Liver (tissue), 9 donors: Measurements from ENCODE around the gene EHF. TPM values are rescaled to one million over a fixed set of nuclear protein-coding genes. Genes with fewer than 3 reads are reported as not detected.

Source experiments
- DNase-seq: peaks from one replicate; pipeline ENCODE4 v3.0.0-alpha.2; 2017; ENCODE audit warnings: low spot score
- H3K27ac ChIP-seq, 2 donors: one replicate each; pipeline ENCODE4 v1.7.0; 2013; ENCODE audit warnings: inconsistent platforms in 2 of 2, low read length in 2 of 2, control low read depth in 1 of 2, low read depth in 1 of 2, mild to moderate bottlenecking in 1 of 2
- H3K27me3 ChIP-seq, 4 donors: one replicate each; pipeline versions ENCODE4 v1.6.1 to v1.7.0; 2013; ENCODE audit warnings: low read length in 3 of 4, inconsistent platforms in 1 of 4, mild to moderate bottlenecking in 1 of 4, moderate library complexity in 1 of 4; ENCODE audit not compliant: control insufficient read depth in 4 of 4, insufficient read depth in 4 of 4
- H3K36me3 ChIP-seq, 4 donors: one replicate each; pipeline versions ENCODE4 v1.6.1 to v1.7.0; 2013; ENCODE audit warnings: low read length in 3 of 4, mild to moderate bottlenecking in 3 of 4, low read depth in 1 of 4, moderate library complexity in 1 of 4; ENCODE audit not compliant: control insufficient read depth in 4 of 4, insufficient read depth in 3 of 4
- H3K4me1 ChIP-seq, 4 donors: one replicate each; pipeline versions ENCODE4 v1.6.1 to v1.7.0; 2013; ENCODE audit warnings: low read length in 3 of 4, mild to moderate bottlenecking in 3 of 4, moderate library complexity in 1 of 4; ENCODE audit not compliant: control insufficient read depth in 4 of 4, insufficient read depth in 4 of 4
- H3K4me3 ChIP-seq, 3 donors: one replicate each; pipeline versions ENCODE4 v1.6.1 to v1.7.0; 2013; ENCODE audit warnings: low read length in 3 of 3, control low read depth in 1 of 3, low read depth in 1 of 3, mild to moderate bottlenecking in 1 of 3
- H3K9ac ChIP-seq, 2 donors: one replicate each; pipeline ENCODE4 v1.7.0; 2013; ENCODE audit warnings: low read length in 2 of 2, mild to moderate bottlenecking in 2 of 2, moderate library complexity in 2 of 2, control low read depth in 1 of 2, low read depth in 1 of 2
- H3K9me3 ChIP-seq, 4 donors: one replicate each; pipeline versions ENCODE4 v1.6.1 to v1.7.0; 2013; ENCODE audit warnings: low read length in 3 of 4; ENCODE audit not compliant: control insufficient read depth in 4 of 4
- CTCF ChIP-seq: fragments of 150-350 bp; IDR thresholded peaks from 2 replicates; pipeline ENCODE4 v1.5.1; 2017; ENCODE audit warnings: improper control_type of control experiment, low read depth, low read length; ENCODE audit not compliant: missing input control
- FOXA1 ChIP-seq: IDR thresholded peaks from 2 replicates; pipeline ENCODE4 v1.6.1; 2016; ENCODE audit warnings: antibody characterized with exemption
- FOXA2 ChIP-seq: IDR thresholded peaks from 2 replicates; pipeline ENCODE4 v1.6.1; 2016; ENCODE audit warnings: antibody characterized with exemption
- GABPA ChIP-seq, 2 donors: IDR thresholded peaks in 1 of 2; conservative IDR thresholded peaks in 1 of 2; 2 replicates each; pipeline ENCODE4 v1.6.1; 2016; ENCODE audit warnings: antibody characterized with exemption in 2 of 2, mild to moderate bottlenecking in 1 of 2, moderate library complexity in 1 of 2
- HNF4A ChIP-seq, 2 donors: conservative IDR thresholded peaks; 2 replicates each; pipeline ENCODE4 v1.6.1; 2016; ENCODE audit warnings: antibody characterized with exemption in 2 of 2, mild to moderate bottlenecking in 2 of 2
- HNF4G ChIP-seq: IDR thresholded peaks from 2 replicates; pipeline ENCODE4 v1.6.1; 2016; ENCODE audit warnings: antibody characterized with exemption
- JUND ChIP-seq, 2 donors: IDR thresholded peaks; 2 replicates each; pipeline ENCODE4 v1.6.1; 2016; ENCODE audit warnings: antibody characterized with exemption in 2 of 2
- MAX ChIP-seq: IDR thresholded peaks from 2 replicates; pipeline ENCODE4 v1.6.1; 2016; ENCODE audit warnings: antibody characterized with exemption
- NR2F2 ChIP-seq: IDR thresholded peaks from 2 replicates; pipeline ENCODE4 v1.6.1; 2016; ENCODE audit warnings: antibody characterized with exemption
- RAD21 ChIP-seq, 2 donors: IDR thresholded peaks; 2 replicates each; pipeline ENCODE4 v1.6.1; 2016; ENCODE audit warnings: antibody characterized with exemption in 2 of 2, mild to moderate bottlenecking in 2 of 2
- REST ChIP-seq: IDR thresholded peaks from 2 replicates; pipeline ENCODE4 v1.6.1; 2016; ENCODE audit warnings: antibody characterized with exemption, mild to moderate bottlenecking
- RXRA ChIP-seq, 2 donors: IDR thresholded peaks; 2 replicates each; pipeline ENCODE4 v1.6.1; 2017 to 2018; ENCODE audit warnings: antibody characterized with exemption in 2 of 2, mild to moderate bottlenecking in 1 of 2
- SP1 ChIP-seq: IDR thresholded peaks from 2 replicates; pipeline ENCODE4 v1.6.1; 2018; ENCODE audit warnings: antibody characterized with exemption, mild to moderate bottlenecking
- TAF1 ChIP-seq: conservative IDR thresholded peaks from 2 replicates; pipeline ENCODE4 v1.6.1; 2016; ENCODE audit warnings: antibody characterized with exemption, mild to moderate bottlenecking
- YY1 ChIP-seq: IDR thresholded peaks from 2 replicates; pipeline ENCODE4 v1.6.1; 2016; ENCODE audit warnings: antibody characterized with exemption, mild to moderate bottlenecking
- WGBS: extraction: QIAGEN DNeasy Blood & Tissue Kit; methylation state at CpG from one replicate; pipeline ENCODE4 v1.1.7; 2013; 5-methylcytosine and 5-hydroxymethylcytosine counted together
- polyA plus RNA-seq, 2 donors: library from polyadenylated mRNA; stranded (reverse) in 1 of 2; unstranded in 1 of 2; fragments of 200-250 nt in 1 of 2; fragments of >200 nt in 1 of 2; fragmentation: Nextera tagmentation in 1 of 2; extraction: Ambion mirVana in 1 of 2; gene quantifications; one replicate each; pipeline versions ENCODE4 v1.2.1 to v1.2.3, GENCODE V29; 2013 to 2015
- total RNA-seq, 2 donors: library from RNA; depleted of rRNA; stranded (reverse); fragments of >200 nt; gene quantifications; one replicate each; pipeline ENCODE4 v1.2.3, GENCODE V29; 2014
- TF ChIP-seq, protein P1 (sequence below): IDR thresholded peaks from 2 replicates; pipeline ENCODE4 v1.6.1; 2016; ENCODE audit warnings: antibody characterized with exemption
- TF ChIP-seq, protein P2 (sequence below): IDR thresholded peaks from 2 replicates; pipeline ENCODE4 v1.6.1; 2016; ENCODE audit warnings: antibody characterized with exemption
- donor health status: healthy.
- donor health status: healthy.
- donor health status: healthy.
- donor health status: healthy.
- donor health status: healthy.

Gene EHF
- total and polyA plus RNA-seq, 4 donors: 0.85 to 5.9 (median 2.6) TPM

DNA sequence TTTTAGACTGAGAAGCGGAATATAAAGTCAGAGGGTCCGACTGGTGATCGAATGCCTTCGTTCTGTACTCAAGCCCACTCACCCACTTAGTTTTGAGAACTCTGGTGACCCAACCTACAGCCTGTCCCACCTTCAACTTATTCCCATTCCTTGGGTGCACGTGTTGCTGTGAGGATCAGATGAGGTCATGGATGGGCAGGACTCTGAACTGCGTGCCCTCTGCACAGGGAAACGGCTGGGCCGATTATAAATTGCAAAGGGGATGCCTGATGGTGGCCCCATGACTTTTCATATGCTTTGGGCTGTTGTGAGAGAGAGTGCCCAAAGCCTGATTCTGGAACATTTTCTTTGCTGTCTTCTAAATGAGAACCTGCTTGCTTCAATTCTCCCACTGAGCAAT lies 16.0 kb upstream of the EHF start:
- TF ChIP-seq, protein P1, sequence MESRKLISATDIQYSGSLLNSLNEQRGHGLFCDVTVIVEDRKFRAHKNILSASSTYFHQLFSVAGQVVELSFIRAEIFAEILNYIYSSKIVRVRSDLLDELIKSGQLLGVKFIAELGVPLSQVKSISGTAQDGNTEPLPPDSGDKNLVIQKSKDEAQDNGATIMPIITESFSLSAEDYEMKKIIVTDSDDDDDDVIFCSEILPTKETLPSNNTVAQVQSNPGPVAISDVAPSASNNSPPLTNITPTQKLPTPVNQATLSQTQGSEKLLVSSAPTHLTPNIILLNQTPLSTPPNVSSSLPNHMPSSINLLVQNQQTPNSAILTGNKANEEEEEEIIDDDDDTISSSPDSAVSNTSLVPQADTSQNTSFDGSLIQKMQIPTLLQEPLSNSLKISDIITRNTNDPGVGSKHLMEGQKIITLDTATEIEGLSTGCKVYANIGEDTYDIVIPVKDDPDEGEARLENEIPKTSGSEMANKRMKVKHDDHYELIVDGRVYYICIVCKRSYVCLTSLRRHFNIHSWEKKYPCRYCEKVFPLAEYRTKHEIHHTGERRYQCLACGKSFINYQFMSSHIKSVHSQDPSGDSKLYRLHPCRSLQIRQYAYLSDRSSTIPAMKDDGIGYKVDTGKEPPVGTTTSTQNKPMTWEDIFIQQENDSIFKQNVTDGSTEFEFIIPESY: no peak
- TF ChIP-seq GABPA (IDR thresholded peaks at IDR 0.05 in 1 of 2, conservative IDR thresholded peaks at IDR 0.05 in 1 of 2): no peak
- TF ChIP-seq RAD21 (IDR thresholded peaks at IDR 0.05): no peak
- TF ChIP-seq MAX: no peak
- TF ChIP-seq NR2F2: no peak
- TF ChIP-seq FOXA2: no peak
- no peak for TF ChIP-seq YY1
- TF ChIP-seq HNF4G: no peak
- no peak overlapping the region for H3K27ac ChIP-seq
- peaks cover 2 to 15% (median 11%) of the 10 kb centered on the region in 4 donors for H3K4me1 ChIP-seq
- DNase-seq: no peak
- H3K9me3 ChIP-seq: no peaks in the 10 kb centered on the region
- H3K9ac ChIP-seq: no peak overlapping the region
- H3K27me3 ChIP-seq: no peaks in the 10 kb centered on the region
- no peak overlapping the region for H3K4me3 ChIP-seq
- no peaks in the 10 kb centered on the region for H3K36me3 ChIP-seq
- WGBS: 77% methylated on average over 8 of the region's 8 CpGs

GRCh38 chr11:34605481-34606325 lies 15.2 kb upstream of the EHF start:
- Histone ChIP-seq H3K9me3 (no peaks in the 10 kb centered on the region), H3K27ac (no peak overlapping the region), H3K36me3 (no peaks in the 10 kb centered on the region), H3K9ac (no peak overlapping the region), H3K27me3 (no peaks in the 10 kb centered on the region), H3K4me3 (no peak overlapping the region), H3K4me1 (peaks cover 0 to 9% (median 6%) of the 10 kb centered on the region in 4 donors)
- TF ChIP-seq RXRA (IDR thresholded peaks at IDR 0.05) (no peak), YY1 (no peak), NR2F2 (no peak), HNF4A (conservative IDR thresholded peaks at IDR 0.05) (no peak), REST (no peak), JUND (IDR thresholded peaks at IDR 0.05) (no peak), FOXA1 (no peak), GABPA (IDR thresholded peaks at IDR 0.05 in 1 of 2, conservative IDR thresholded peaks at IDR 0.05 in 1 of 2) (no peak), SP1 (no peak), MAX (no peak), CTCF (no peak), TAF1 (no peak)
- TF ChIP-seq, protein P1: no peak
- TF ChIP-seq, protein P2, sequence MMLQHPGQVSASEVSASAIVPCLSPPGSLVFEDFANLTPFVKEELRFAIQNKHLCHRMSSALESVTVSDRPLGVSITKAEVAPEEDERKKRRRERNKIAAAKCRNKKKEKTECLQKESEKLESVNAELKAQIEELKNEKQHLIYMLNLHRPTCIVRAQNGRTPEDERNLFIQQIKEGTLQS: no peak
- DNase-seq: peak; percentile 14
- 90% methylated on average over 6 of the region's 6 CpGs for WGBS
